NOMO-1 (cell line): Measurements from ENCODE around the gene CD86.

ENCODE experiments used
- DNase-seq, 2 experiments: peaks; one replicate each; lab custom pipeline; 2025; ENCODE audit not compliant: unreplicated experiment in 2 of 2; lab: John Stamatoyannopoulos, UW

The CD86 gene

DNA sequence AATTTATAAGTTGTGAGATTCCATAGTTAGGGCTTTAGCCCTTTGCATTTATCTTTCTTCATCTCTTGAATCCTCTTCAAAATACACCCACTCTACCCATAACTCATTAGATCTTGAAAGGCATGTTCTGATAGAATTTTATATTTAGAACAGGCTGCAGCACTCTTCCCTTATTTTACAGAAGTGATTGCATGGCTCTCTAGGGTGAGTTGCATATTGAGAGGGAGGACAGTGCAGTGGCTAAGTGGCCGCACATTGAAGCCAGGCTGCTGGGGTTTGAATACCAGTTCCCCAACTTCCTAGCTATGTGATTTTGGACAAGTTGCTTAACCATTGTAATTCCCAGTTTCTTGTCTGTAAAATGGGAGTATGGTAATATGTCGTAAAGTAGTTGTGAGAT lies 2.5 kb downstream of the CD86 start:
- peak in 1 of 2 experiments; percentile 32 for DNase-seq

DNA sequence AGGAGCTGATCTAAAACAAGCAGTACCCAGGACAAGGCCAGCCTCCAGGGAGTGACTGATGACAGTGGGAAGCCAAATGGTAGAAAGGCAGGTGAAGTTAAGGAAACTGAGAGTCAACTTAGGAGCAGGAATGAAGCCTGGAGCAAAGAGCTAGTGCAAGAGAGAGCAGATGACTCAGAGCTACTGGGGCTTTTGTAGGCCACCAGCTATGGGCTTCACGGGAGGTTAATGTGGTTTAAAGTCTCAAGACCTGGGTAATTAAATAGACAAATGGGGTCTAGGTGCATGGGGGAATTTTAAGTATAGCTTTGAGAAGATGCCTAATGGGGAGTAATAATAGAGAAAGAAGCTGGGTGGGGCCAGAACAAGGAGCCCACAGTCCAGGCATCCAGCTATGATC lies 3.1 kb downstream of the CD86 start:
- no peak for DNase-seq

DNA sequence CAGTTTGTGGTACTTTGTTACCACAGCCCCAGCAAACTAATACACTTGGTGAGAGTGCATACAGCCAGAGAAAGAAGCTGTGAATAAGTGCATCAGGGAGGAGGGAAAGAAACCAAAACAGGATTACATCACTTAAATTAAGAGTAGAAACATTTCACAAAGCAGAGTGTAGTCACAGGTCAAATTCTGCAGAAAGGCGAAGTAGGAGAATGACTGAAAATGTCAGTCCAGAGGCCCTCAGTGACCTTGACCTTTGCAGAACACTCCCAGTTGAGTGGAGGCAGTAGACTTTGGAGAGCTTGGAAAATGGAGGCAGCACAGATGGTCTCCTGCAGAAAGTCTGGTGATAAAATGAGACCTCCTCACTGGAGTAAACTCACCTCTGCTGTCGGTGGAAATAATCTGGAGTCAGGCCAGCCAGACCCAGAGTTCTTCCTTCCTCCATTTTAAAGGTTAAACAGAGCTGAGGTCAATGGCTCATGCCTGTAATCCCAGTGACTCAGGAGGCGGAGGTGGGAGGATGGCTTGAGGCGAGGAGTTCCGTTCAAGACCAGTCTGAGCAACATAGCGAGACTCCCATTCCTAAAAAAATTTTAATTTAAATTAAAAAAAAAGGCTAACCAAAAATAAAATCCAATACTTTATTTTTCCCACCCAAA lies 5.0 kb downstream of the CD86 start:
- peak in 1 of 2 experiments; percentile 33 for DNase-seq

DNA sequence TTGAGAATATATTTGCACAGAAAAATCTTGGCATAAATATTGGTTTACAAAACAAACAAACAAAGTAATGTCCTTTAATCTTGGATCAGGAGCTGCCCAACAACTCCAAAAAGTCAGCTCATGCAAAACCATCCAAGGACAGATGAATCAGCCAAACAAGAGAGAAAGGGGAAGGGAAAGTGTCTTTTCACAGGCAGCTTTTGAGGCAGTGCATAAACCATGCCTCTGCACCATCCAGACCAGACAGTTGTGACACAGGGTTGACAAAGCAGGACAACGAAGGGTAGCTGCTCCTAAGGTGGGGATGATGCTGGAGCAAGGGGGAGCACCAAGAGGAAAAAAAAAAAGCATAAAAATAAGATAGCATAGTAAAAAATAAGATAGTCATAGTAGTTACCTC lies 8.7 kb downstream of the CD86 start:
- peak; percentile 82 to 89 for DNase-seq

DNA sequence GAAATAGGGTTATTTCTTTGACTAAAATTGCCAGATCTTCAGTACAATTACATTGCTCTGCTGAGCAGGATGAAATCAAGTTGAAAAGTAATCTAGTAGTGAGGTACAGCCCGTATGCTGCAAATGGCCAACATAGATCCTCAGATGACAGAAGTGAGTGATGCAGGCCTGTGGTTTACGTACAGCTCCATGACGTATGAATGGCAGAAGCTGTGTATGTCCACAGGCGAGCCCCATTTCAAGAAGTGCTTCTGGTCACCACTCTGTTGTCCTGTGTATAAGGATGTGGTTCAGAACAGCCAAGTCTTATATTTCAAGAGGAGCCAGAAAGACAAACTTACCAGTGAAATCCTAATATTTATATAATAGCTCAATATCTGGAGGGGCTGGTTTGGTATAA lies 9.2 kb downstream of the CD86 start:
- DNase-seq: no peak

DNA sequence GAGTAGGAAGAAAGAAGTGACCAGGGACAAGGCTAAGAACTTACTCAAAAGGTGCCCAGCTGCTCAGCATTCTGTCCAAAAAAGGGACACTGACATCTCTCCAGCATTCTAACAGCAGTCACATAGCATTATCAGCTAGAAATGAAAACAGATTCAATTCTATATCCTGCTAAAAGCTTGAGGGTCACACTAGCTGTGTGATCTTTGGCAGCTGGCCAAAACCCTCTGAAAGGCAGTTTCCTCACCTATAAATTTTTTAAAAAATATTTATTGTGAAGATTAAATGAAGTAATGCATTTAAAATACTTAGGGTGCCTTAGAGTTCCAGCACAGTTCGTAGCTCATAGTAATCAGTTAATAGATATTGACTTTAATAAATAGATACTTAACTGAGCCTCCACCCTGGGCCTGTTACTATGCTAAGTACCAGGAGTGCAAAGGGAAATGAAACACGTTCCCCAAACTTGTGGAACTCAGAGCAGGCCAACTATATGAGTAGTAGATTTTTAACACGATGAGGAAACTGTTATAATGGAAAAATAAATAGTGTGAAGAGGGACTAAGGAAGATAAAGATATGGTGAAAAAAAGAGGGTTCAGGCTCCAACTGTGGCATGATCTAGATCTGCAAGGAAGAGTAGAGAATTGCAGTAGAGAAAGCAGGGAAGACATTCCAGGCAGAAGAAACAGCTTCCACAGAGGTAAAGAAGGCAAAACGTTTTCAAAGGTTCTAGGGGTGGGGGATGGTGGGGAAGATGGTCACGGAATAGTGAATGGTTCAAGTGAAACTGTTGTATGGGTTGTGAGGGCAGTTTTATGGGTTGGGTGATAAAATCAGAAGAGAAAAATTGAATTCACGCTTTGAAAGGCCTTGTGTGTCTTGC lies 11.4 kb downstream of the CD86 start:
- peak; percentile 50 to 53 for DNase-seq

DNA sequence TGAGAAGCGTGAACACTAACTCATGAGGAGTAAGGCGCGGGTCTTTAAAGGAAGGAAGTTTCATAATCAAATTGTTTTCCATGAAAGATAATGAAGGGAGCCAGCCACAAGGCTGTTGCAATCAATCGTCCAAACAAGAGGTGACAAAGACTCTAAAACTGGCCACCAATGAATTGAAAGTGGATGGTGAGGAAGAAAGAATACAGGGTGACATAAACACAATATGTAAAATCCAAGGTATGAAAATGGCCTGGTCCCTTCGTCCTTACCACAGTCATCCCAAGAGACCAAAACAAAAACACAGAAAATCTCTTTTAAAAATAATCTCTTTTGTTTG lies 12.0 kb downstream of the CD86 start:
- DNase-seq: peak; percentile 78 to 95

DNA sequence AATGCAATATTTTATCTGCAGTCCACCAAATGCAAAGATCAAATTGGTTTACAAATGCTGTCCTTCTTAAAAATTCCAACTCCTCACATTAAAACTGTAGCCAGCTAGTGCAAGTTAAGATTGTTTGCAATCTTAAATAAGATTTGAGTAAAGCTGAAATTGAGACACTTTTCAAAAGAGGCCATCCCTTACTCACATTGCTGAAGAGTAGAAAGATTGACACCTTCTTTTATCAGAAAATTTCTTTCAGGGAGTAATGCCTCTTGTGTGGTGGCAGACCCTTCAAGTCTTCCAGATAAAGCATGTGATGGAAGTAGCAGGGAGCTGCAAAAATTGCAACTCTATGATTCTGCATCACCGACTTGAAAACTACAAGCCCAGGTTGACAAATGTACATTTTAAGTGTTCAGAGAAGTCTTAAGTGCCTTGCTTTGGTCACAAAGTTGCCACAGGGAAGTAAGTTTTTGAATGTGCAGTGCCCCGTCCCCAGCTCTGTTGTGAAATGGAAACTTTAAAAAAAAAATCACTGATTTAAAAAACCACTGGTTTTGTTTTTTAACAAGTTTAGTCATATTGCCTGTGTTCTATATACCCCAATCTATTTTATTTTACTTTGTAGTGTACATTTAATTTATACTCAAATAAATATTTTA lies 12.6 kb downstream of the CD86 start:
- DNase-seq: peak; percentile 55 to 83

DNA sequence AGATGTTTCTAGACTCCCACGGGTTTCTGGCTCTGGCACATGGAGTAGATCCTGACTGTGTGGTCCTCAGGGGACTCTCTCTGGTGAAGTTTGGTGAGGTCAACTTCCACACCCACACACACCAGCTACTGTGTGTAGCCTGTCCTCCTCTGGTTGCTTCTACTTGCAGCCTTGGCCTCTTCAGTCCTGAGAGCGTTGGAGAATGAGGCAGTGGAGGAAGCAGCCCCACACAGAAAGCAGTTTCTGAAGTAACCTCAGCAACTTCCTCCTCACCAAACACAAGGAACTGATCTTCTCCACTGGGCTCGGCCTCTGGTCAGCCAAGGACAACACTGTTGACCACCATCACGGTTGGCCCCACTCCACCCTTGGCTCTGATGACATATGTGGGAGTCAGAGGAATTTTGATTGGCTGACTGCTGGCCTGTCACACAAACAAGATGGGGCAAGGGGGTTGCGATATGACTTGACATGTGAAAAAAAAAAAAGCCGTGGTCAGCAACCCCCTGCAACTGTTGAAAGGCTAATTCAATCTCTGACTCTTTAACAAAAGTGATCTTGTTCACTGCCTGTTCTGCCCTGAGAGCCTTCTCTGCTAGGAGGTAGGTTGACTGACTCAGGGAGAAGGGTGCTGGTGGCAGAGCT lies 19.6 kb downstream of the CD86 start:
- DNase-seq: peak; percentile 75 to 88

DNA sequence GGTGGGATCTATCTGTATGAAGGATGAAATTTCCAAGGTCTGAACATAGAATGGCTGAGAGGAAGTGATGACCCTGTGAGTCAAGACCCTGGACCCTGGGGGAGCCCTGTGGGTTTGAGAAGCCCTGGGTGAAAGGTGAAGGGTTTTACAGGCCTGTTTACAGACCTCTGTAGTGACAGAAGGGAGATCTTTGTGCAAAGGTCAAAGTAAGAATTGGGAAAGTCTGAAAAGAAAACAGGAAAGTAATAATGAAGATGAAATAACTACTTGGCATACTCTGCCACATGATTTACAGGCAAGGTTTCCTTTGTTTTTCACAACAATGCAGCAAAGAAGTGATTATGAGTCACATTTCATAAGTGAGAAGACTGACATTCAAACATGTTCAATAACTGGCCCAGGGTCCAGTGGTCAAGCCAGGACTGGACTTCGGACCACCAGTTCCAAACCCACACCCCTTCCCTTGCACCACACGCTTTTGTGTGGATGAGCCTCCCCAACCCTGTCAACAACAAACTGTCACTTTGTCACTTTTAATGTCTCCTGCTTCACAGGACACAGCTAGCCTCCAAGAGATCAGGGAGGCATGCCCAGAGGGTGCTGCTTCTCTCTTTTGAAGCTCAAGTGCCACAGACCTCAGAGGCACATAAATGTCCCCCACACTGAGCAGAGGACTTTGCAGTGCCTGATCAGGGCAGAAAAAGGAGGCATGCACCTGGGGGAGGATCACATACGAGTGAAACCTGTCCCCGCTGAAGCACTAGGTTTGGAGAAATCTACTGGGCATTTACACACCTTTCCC lies 21.5 kb downstream of the CD86 start:
- DNase-seq: peak in 1 of 2 experiments; percentile 46

DNA sequence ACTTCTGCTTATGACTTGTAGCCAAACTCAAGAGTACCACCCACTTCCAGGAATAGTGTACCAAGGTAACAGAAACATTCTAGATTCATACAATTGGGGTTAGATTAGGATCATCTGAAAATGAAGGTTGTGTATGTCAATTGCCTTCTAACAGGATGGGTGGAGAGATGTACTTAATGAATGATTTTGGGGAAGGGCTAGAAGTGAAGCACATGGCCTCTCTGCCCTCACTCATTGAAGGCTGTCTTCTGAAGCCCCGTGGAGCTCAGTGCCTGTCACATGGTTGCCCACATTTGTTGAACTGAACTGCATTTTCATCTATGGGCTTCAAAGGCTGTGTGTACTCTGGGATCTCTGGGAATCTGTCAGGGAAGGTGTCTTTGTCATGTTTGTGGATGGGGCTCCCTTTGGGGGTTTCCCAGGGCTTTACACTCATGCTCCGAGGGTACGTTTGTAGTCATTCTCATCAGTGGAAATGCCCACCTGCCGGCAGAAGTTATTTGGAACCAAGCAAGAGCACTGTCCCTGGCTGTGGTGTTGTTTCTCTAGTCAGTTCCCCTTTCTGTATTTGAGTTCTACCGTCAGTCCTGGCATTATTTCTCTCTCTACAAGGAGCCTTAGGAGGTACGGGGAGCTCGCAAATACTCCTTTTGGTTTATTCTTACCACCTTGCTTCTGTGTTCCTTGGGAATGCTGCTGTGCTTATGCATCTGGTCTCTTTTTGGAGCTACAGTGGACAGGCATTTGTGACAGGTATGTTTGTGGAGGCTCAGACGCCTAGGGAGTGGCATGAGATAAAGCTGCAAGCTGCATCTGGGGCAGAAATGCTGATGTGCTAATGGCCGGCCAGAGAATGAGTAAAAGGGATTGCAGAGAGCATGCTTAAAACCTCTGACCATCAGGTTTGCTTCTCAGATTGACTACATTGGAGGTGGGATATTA lies 22.4 kb downstream of the CD86 start:
- peak in 1 of 2 experiments; percentile 68 for DNase-seq

DNA sequence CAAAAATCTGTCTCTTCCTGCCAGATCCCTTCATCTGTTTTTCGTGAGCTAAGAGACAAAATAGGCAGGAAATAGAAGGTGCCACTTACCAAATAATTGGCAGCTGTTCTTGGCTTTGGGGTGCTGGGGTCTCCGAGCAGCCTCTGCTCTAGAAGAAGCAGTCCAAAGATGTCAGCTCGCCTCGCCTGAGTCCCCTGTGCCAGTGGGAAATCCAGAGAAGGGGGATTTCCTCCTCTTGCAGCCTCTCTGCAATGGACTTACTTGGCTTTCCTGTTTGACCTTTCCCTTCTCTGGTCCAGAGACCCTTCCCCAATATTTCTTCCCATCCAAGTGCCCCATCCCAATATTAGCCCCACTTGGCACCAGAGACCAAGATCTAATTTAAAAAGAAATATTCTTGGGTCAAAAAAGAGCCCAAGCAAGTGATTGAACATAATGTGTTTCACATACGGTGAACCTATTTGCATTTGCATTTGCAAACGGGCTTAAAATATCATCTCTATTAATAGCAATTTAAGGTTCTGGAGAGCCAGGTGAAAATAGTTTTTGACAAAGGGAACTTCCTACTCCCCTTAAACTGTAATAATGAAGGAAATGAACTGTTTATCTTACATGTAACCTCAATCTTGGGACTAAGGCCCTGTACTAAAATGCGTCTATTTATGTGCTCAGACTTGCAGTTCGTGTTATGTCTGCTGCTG lies 23.2 kb downstream of the CD86 start:
- no peak for DNase-seq

DNA sequence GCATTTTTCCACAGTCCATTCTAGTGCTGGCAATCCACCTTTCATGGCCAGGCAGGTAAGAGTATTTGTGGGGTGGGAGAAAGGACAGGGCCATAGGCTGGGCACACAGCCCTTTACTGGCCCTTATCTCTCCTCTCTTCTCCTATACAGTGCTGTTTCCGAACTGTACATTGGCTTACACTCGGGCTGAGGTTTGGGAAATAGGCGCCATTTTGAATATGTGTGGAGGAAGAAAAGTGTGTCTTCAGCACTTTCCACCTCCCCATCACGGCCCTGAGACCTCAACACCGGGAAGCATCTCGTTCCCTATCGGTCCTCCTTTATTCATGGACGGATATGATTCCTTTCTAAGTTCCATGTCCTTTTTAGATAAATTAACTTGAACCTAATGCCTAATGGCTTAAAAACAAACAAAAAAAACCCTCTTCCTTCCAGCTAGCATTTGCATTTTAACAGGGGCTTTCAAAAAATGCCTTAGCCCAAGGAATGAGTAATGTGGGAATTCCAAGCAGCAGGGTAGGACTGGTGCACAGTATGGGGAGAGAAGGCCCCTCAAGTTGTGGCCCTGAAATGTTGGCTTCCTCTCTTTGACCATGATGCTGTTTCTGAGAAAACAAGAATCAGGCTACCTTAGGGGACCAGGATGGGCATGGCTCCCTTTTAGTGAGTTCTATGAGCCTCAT lies 24.5 kb downstream of the CD86 start:
- no peak for DNase-seq

DNA sequence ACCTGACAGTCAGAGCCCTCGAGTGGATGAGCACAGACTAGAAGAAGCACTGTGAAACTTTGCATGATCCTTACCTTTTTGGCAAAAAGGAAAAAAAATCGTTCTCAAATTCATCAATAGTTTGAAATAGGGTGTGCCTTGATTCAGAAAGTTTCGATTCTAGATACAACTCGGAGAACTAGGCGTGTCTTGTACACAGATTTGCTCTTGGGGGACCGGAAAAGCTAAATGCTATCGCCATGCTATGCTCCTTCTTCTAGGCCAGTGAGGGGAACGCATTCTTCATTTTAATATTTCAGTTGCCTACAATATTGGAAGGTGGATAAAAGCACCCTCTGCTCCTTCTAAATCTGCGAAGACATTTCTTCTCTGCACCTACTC lies 25.0 kb downstream of the CD86 start:
- DNase-seq: no peak

DNA sequence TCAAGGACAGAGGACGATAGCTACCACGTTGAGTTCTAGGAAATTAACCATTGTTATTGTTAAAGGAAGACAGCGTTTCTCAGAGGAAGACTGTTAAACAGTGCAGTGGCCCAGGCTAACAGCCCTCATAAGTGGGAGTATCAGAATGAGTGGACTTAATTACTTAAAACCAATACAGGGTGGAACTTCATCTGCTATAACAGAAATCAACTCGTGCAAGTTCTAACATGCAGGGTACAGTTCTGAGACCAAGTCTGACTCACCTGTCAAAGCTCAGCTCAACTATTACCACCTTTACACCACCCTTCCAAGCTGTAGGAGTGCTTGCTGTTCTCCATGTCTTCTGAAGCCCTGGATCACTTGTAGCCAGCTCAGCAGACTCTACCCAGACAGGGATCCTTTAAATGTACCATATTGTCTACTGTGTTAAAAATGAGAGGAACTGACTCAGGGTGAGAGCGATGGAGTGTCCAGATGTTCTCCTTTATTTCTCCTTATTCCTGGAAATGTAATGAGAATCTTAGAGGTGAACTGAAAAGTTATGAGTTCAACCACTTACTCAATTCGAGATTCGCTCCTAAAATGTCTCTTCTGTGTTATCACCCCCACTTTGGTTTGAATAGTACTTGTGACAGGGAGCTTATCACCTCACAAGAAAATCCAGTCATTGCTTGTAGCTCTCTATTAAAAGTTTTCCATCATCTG lies 26.5 kb downstream of the CD86 start:
- DNase-seq: no peak

DNA sequence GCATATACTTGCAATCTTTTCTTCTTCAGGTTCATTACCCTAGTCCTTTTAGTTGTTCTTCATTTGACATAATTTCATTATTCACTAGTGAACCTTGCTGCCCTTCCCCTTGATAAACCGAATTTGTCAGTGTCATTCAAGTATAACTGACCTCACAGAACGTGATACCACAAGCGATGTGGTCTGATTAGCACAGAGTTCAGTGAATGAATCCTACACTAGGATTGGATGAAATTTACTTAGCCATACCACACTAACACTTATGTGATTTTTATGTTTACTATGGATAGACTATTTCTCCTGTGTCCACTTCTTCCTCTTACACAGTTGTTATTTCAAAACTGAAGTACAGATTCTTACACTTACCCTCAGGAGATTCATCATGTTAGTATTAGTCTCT lies 27.2 kb downstream of the CD86 start:
- no peak for DNase-seq

DNA sequence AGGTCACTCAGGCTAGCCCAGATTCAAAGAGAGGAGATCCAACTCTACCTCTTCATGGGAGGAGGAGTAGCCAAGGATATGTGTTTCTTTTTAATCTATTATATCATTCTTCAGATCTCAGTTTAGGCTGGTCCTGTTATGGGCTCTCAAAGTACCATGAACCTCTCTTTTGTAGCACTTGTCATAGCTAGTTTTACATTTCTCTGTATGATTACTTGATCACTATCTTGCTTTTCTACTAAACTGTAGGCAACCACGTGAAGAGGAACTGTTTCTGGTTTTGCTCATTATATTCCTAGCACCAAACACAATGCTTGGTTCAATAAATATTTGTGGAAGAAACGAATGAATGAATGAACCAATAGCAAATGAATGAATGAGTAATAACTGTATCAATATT lies 29.6 kb downstream of the CD86 start:
- DNase-seq: no peak

DNA sequence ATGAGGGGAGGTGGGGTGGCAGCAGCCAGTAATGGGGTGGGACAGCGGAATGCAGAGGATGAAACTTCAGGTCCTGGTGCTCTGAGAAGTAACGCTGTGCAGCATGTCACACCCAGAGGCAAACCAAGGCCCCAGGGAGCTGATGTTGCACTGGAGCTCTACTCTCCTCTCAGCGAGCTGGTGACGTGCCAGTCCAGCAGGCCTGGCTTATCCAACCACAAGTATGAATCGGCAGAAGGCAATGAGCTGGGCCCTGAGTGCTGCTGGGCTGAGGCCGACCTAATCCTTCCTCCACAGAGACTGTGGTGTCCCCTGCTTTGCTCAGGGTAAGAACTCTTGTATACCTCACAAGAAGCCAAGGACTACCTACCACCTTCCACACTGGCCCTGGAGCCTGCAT lies 30.5 kb downstream of the CD86 start:
- peak in 1 of 2 experiments; percentile 15 for DNase-seq
